HEK293 (cell line): ENCODE data around the gene FSCN2.

Experiments
- CTCF ChIA-PET: fragments of 350-600 bp; formaldehyde crosslinking; extraction: SDS; loops from one replicate; lab custom pipeline; 2021; ENCODE audit warnings: antibody characterized with exemption; lab: Yijun Ruan, JAX
- POLR2A ChIA-PET: fragments of 300-600 bp; formaldehyde crosslinking; extraction: SDS; loops from one replicate; lab custom pipeline; 2020; ENCODE audit warnings: antibody characterized with exemption, inconsistent platforms; lab: Yijun Ruan, JAX
- H3K27ac ChIP-seq: fragments of 200-500 bp; sonication (Bioruptor generic); 2 replicates; pipeline ENCODE4 v1.5.1; 2014; ENCODE audit warnings: low read depth, low read length, control low read depth, inconsistent platforms; ENCODE audit errors: extremely low read depth
- H3K36me3 ChIP-seq, 2 experiments: fragments of 200-500 bp in 1 of 2; sonication (Bioruptor generic) in 1 of 2; 1 replicate in 1 of 2; 2 replicates in 1 of 2; pipeline ENCODE4 v1.5.1; 2014 to 2017; ENCODE audit warnings: inconsistent platforms in 2 of 2, low read length in 2 of 2; ENCODE audit not compliant: control insufficient read depth in 2 of 2, insufficient read depth in 1 of 2
- H3K4me1 ChIP-seq: fragments of 200-500 bp; sonication (Bioruptor generic); 2 replicates; pipeline ENCODE4 v1.5.1; 2014; ENCODE audit warnings: mild to moderate bottlenecking, low read length, inconsistent platforms; ENCODE audit not compliant: control insufficient read depth, insufficient read depth
- H3K4me3 ChIP-seq: 2 replicates; pipeline ENCODE4 v1.5.1; 2011; ENCODE audit warnings: low read depth, mild to moderate bottlenecking, control low read depth, low read length, moderate library complexity
- H3K9me3 ChIP-seq: fragments of 200-500 bp; sonication (Bioruptor generic); 2 replicates; pipeline ENCODE4 v1.5.1; 2014; ENCODE audit warnings: low read depth, low read length, inconsistent platforms; ENCODE audit not compliant: control insufficient read depth, insufficient read depth
- IKZF3 ChIP-seq: fragments of 450-650 bp; IDR thresholded peaks from 2 replicates; pipeline ENCODE4 v1.5.0; 2018; ENCODE audit warnings: missing biosample characterization, mild to moderate bottlenecking, missing genetic modification characterization, moderate library complexity
- KLF1 ChIP-seq: fragments of 450-650 bp; formaldehyde crosslinking; IDR thresholded peaks from 2 replicates; pipeline ENCODE4 v1.5.1; 2016; ENCODE audit warnings: missing biosample characterization, missing genetic modification characterization
- KLF16 ChIP-seq: fragments of 450-650 bp; formaldehyde crosslinking; IDR thresholded peaks from 2 replicates; pipeline ENCODE4 v1.5.1; 2017; ENCODE audit warnings: missing biosample characterization, missing genetic modification characterization
- MYNN ChIP-seq: fragments of 450-650 bp; formaldehyde crosslinking; IDR thresholded peaks from 2 replicates; pipeline ENCODE4 v1.5.1; 2016; ENCODE audit warnings: missing biosample characterization, missing genetic modification characterization, borderline replicate concordance
- YY2 ChIP-seq: fragments of 450-650 bp; formaldehyde crosslinking; IDR thresholded peaks from 2 replicates; pipeline ENCODE4 v1.5.1; 2016; ENCODE audit warnings: missing biosample characterization, missing genetic modification characterization
- ZBTB20 ChIP-seq: fragments of 450-650 bp; formaldehyde crosslinking; IDR thresholded peaks from 2 replicates; pipeline ENCODE4 v1.5.1; 2016; ENCODE audit warnings: missing biosample characterization, missing genetic modification characterization
- ZFP3 ChIP-seq: fragments of 450-650 bp; formaldehyde crosslinking; IDR thresholded peaks from 2 replicates; pipeline ENCODE4 v1.5.1; 2016; ENCODE audit warnings: low read depth, missing biosample characterization, missing genetic modification characterization
- ZFP37 ChIP-seq: fragments of 450-650 bp; formaldehyde crosslinking; IDR thresholded peaks from 2 replicates; pipeline ENCODE4 v1.5.1; 2016; ENCODE audit warnings: missing biosample characterization, missing genetic modification characterization
- ZNF140 ChIP-seq: fragments of 450-650 bp; formaldehyde crosslinking; IDR thresholded peaks from 2 replicates; pipeline ENCODE4 v1.5.1; 2016; ENCODE audit warnings: missing biosample characterization, missing genetic modification characterization
- ZNF146 ChIP-seq: fragments of 450-650 bp; formaldehyde crosslinking; IDR thresholded peaks from 2 replicates; pipeline ENCODE4 v1.5.1; 2016; ENCODE audit warnings: missing biosample characterization, missing genetic modification characterization
- ZNF174 ChIP-seq: fragments of 450-650 bp; formaldehyde crosslinking; IDR thresholded peaks from 2 replicates; pipeline ENCODE4 v1.5.0; 2017; ENCODE audit warnings: missing biosample characterization, mild to moderate bottlenecking, missing genetic modification characterization
- ZNF24 ChIP-seq: fragments of 450-650 bp; formaldehyde crosslinking; IDR thresholded peaks from 2 replicates; pipeline ENCODE4 v1.5.1; 2016; ENCODE audit warnings: missing biosample characterization, missing genetic modification characterization
- ZNF426 ChIP-seq: fragments of 450-650 bp; formaldehyde crosslinking; IDR thresholded peaks from 2 replicates; pipeline ENCODE4 v1.5.1; 2017; ENCODE audit warnings: missing biosample characterization, missing genetic modification characterization, mild to moderate bottlenecking, inconsistent platforms, moderate library complexity
- ZNF433 ChIP-seq: fragments of 450-650 bp; formaldehyde crosslinking; IDR thresholded peaks from 2 replicates; pipeline ENCODE4 v1.5.1; 2016; ENCODE audit warnings: missing biosample characterization, missing genetic modification characterization, low read depth
- ZNF596 ChIP-seq: fragments of 450-650 bp; IDR thresholded peaks from 2 replicates; pipeline ENCODE4 v1.5.0; 2018; ENCODE audit warnings: missing biosample characterization, mild to moderate bottlenecking, missing genetic modification characterization, moderate library complexity
- TF ChIP-seq, protein P1 (sequence below): fragments of 450-650 bp; formaldehyde crosslinking; IDR thresholded peaks from 2 replicates; pipeline ENCODE4 v1.5.1; 2017; ENCODE audit warnings: missing biosample characterization, missing genetic modification characterization
- TF ChIP-seq, protein P2 (sequence below): fragments of 450-650 bp; formaldehyde crosslinking; IDR thresholded peaks from 2 replicates; pipeline ENCODE4 v1.5.1; 2016; ENCODE audit warnings: missing biosample characterization, missing genetic modification characterization, low read depth
- TF ChIP-seq, protein P3 (sequence below): fragments of 450-650 bp; formaldehyde crosslinking; IDR thresholded peaks from 2 replicates; pipeline ENCODE4 v1.5.1; 2016; ENCODE audit warnings: missing biosample characterization, missing genetic modification characterization
- TF ChIP-seq, protein P4 (sequence below): fragments of 450-650 bp; formaldehyde crosslinking; IDR thresholded peaks from 2 replicates; pipeline ENCODE4; 2016; ENCODE audit warnings: missing biosample characterization, missing genetic modification characterization
- TF ChIP-seq, protein P5 (sequence below): fragments of 450-650 bp; formaldehyde crosslinking; IDR thresholded peaks from 2 replicates; pipeline ENCODE4 v1.5.1; 2017; ENCODE audit warnings: missing biosample characterization, missing genetic modification characterization
- TF ChIP-seq, protein P6 (sequence below): fragments of 450-650 bp; formaldehyde crosslinking; IDR thresholded peaks from 2 replicates; pipeline ENCODE4 v1.5.1; 2016; ENCODE audit warnings: missing biosample characterization, missing genetic modification characterization, borderline replicate concordance

FSCN2 gene

DNA sequence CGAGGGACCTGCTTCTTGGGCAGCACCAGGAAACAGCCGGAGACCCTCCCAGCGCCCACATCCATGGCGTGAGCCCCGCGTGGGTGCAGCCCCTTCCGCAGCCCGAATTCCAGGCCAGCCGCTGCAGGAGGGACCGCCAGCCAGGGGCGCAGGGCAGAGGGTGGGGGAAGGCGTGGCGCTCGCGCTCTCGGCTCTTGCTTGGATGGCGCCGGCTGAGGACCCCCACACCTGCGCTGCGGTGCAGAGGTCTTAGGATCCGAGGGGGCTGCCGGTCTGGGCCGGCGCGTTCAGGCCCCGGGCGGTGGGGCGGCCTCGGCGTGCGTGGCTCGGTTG, 44.3 kb upstream of the FSCN2 start:
- H3K27ac ChIP-seq, result no peak overlapping the region
- ChIA-PET CTCF (interaction anchor here (0.7 to 3.1 kb wide), 19 partner anchors 25 to 245 kb away, joined by 3 to 28 read pairs (median 6); partner anchors contain the start of genes NDUFAF8 and TEPSIN), POLR2A (interaction anchor here (1.4 to 2.2 kb wide), 4 partner anchors 25 to 261 kb away, joined by 4 to 19 read pairs (median 10); partner anchors contain the start of genes BAHCC1 and CEP131)
- H3K36me3 ChIP-seq, result no peaks in the 10 kb centered on the region
- TF ChIP-seq ZFP3 (tag by site-specific recombination), result no peak
- no peak for TF ChIP-seq IKZF3 (tag by site-specific recombination)
- no peak for TF ChIP-seq ZNF140 (tag by site-specific recombination)
- no peak for TF ChIP-seq KLF16 (tag by site-specific recombination)
- no peak for TF ChIP-seq ZNF596 (tag by site-specific recombination)
- no peak for TF ChIP-seq MYNN
- no peak for TF ChIP-seq ZNF24 (tag by site-specific recombination)
- no peak for TF ChIP-seq YY2 (tag by site-specific recombination)
- TF ChIP-seq, protein P1, sequence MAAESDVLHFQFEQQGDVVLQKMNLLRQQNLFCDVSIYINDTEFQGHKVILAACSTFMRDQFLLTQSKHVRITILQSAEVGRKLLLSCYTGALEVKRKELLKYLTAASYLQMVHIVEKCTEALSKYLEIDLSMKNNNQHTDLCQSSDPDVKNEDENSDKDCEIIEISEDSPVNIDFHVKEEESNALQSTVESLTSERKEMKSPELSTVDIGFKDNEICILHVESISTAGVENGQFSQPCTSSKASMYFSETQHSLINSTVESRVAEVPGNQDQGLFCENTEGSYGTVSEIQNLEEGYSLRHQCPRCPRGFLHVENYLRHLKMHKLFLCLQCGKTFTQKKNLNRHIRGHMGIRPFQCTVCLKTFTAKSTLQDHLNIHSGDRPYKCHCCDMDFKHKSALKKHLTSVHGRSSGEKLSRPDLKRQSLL, result no peak
- TF ChIP-seq ZNF174 (tag by site-specific recombination), result no peak
- no peak for TF ChIP-seq ZNF433 (tag by site-specific recombination)
- TF ChIP-seq, protein P2, sequence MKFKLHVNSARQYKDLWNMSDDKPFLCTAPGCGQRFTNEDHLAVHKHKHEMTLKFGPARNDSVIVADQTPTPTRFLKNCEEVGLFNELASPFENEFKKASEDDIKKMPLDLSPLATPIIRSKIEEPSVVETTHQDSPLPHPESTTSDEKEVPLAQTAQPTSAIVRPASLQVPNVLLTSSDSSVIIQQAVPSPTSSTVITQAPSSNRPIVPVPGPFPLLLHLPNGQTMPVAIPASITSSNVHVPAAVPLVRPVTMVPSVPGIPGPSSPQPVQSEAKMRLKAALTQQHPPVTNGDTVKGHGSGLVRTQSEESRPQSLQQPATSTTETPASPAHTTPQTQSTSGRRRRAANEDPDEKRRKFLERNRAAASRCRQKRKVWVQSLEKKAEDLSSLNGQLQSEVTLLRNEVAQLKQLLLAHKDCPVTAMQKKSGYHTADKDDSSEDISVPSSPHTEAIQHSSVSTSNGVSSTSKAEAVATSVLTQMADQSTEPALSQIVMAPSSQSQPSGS (tag by site-specific recombination), result no peak
- TF ChIP-seq ZNF146 (tag by site-specific recombination), result no peak
- TF ChIP-seq, protein P3, sequence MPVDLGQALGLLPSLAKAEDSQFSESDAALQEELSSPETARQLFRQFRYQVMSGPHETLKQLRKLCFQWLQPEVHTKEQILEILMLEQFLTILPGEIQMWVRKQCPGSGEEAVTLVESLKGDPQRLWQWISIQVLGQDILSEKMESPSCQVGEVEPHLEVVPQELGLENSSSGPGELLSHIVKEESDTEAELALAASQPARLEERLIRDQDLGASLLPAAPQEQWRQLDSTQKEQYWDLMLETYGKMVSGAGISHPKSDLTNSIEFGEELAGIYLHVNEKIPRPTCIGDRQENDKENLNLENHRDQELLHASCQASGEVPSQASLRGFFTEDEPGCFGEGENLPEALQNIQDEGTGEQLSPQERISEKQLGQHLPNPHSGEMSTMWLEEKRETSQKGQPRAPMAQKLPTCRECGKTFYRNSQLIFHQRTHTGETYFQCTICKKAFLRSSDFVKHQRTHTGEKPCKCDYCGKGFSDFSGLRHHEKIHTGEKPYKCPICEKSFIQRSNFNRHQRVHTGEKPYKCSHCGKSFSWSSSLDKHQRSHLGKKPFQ, result no peak
- TF ChIP-seq, protein P4, sequence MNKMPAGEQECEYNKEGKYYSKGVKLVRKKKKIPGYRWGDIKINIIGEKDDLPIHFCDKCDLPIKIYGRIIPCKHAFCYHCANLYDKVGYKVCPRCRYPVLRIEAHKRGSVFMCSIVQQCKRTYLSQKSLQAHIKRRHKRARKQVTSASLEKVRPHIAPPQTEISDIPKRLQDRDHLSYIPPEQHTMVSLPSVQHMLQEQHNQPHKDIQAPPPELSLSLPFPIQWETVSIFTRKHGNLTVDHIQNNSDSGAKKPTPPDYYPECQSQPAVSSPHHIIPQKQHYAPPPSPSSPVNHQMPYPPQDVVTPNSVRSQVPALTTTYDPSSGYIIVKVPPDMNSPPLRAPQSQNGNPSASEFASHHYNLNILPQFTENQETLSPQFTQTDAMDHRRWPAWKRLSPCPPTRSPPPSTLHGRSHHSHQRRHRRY (tag by site-specific recombination), result no peak
- TF ChIP-seq ZNF426 (tag by site-specific recombination), result no peak
- H3K4me3 ChIP-seq, result peak overlapping the region; percentile 11; the same call in 1 of the 2 replicates
- H3K4me1 ChIP-seq, result peaks cover 8% of the 10 kb centered on the region
- H3K9me3 ChIP-seq, result no peaks in the 10 kb centered on the region

DNA sequence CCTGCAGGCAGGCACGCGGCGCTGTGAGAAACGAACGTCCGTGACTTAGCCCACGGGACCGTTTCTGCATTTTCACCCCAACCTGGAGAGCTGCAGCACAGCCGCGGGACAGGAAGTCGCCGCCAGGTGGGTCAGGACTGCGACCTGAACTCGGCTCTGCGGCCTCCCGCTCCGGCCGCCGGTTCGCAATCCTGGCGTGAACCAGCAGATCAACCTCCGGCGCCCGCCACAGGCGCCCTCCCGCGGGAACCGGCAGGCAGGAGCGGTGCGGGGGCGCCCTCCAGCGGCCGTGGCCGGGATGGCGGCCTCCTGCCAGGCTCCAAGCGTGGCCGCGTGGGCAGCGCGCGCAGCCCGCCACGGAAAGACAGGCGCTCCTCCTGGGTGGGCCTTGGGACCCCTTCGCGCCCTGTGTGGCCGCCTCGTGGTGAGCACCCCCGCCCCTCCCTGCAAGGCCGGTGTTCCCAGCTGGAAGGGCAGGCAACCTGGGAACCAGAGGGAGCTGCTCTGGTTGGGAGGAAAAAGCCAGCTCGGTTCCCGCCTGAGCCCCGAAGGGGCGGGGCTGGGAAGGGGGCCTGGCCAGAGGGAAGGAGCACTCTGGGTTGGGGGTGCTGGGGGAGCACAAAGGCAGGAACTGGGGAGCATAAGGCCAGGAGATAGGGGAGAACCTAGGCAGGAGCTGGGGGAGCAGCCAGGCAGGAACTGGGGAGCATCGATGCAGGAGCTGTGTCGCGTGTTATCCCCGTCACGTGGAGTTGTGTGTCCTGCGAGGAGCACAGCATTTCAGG, 43.8 kb upstream of the FSCN2 start:
- POLR2A ChIA-PET, result interaction anchor here (0.6 to 2.2 kb wide), 13 partner anchors 9 to 261 kb away, joined by 3 to 19 read pairs (median 4); partner anchors contain the start of genes BAHCC1, CEP131, FAAP100 and SLC38A10
- H3K27ac ChIP-seq, result peak overlapping the region; percentile 24; the same call in 1 of the 2 replicates
- peak; percentile 42; the same call in 1 of the 2 replicates for TF ChIP-seq ZNF596 (tag by site-specific recombination)
- TF ChIP-seq, protein P5, sequence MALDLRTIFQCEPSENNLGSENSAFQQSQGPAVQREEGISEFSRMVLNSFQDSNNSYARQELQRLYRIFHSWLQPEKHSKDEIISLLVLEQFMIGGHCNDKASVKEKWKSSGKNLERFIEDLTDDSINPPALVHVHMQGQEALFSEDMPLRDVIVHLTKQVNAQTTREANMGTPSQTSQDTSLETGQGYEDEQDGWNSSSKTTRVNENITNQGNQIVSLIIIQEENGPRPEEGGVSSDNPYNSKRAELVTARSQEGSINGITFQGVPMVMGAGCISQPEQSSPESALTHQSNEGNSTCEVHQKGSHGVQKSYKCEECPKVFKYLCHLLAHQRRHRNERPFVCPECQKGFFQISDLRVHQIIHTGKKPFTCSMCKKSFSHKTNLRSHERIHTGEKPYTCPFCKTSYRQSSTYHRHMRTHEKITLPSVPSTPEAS (tag by site-specific recombination), result 0 out of 2 replicates have a peak, but pooled peaks have one; percentile 12
- TF ChIP-seq, protein P6, sequence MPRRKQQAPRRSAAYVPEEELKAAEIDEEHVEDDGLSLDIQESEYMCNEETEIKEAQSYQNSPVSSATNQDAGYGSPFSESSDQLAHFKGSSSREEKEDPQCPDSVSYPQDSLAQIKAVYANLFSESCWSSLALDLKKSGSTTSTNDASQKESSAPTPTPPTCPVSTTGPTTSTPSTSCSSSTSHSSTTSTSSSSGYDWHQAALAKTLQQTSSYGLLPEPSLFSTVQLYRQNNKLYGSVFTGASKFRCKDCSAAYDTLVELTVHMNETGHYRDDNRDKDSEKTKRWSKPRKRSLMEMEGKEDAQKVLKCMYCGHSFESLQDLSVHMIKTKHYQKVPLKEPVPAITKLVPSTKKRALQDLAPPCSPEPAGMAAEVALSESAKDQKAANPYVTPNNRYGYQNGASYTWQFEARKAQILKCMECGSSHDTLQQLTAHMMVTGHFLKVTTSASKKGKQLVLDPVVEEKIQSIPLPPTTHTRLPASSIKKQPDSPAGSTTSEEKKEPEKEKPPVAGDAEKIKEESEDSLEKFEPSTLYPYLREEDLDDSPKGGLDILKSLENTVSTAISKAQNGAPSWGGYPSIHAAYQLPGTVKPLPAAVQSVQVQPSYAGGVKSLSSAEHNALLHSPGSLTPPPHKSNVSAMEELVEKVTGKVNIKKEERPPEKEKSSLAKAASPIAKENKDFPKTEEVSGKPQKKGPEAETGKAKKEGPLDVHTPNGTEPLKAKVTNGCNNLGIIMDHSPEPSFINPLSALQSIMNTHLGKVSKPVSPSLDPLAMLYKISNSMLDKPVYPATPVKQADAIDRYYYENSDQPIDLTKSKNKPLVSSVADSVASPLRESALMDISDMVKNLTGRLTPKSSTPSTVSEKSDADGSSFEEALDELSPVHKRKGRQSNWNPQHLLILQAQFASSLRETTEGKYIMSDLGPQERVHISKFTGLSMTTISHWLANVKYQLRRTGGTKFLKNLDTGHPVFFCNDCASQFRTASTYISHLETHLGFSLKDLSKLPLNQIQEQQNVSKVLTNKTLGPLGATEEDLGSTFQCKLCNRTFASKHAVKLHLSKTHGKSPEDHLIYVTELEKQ (tag by site-specific recombination), result no peak
- TF ChIP-seq ZFP37 (tag by site-specific recombination), result no peak
- no peak for TF ChIP-seq ZNF433 (tag by site-specific recombination)
- TF ChIP-seq KLF1 (tag by site-specific recombination), result 0 out of 2 replicates have a peak, but pooled peaks have one; percentile 16
- peak; percentile 52; the same call in 1 of the 2 replicates for TF ChIP-seq ZBTB20 (tag by site-specific recombination)

More for the DNA sequence above, 43.8 kb upstream of the FSCN2 start:
- Histone ChIP-seq H3K36me3 (no peaks in the 10 kb centered on the region), H3K4me1 (peaks cover 8% of the 10 kb centered on the region), H3K9me3 (no peaks in the 10 kb centered on the region), H3K4me3 (peak overlapping the region; percentile 45)
- CTCF ChIA-PET, result interaction anchor here (0.6 to 3.1 kb wide), 64 partner anchors 9 to 480 kb away, joined by 3 to 28 read pairs (median 4); partner anchors contain the start of genes NDUFAF8 and TEPSIN
